GM19463 (cell line): ENCODE measurements around the gene GPN1.
"Not testable (repeated sequence)": the region's sequence is repeated elsewhere in the genome, so short reads cannot be mapped to it uniquely, and the experiment has no call there.

Source experiments
- ATAC-seq: cut with Tn5 transposase; IDR thresholded peaks from one replicate; pipeline ENCODE4 v1.9.1; 2021; ENCODE audit warnings: mild to moderate bottlenecking, moderate library complexity; ENCODE audit not compliant: unreplicated experiment

GPN1 gene

DNA sequence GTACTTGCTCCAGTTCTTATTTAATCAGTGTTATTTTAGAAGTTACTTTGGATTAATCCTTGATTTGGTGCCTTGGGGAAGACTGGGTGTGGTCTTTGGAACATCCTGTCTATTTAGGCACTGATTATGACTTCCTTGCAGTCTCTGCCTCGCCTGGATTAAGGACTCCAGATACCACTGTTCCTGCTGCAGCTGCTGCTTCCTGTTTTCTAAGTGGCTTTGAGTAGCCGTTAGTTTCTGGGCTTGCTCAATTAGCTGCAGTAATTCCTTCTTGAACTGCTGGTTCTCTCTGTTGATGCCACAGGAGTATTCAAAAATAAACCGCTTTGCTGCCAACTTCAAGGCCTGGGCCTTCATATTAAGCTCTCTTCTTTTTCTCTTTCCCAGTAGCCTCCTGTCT lies 1.9 kb upstream of the GPN1 start:
- ATAC-seq, result not testable (repeated sequence)

DNA sequence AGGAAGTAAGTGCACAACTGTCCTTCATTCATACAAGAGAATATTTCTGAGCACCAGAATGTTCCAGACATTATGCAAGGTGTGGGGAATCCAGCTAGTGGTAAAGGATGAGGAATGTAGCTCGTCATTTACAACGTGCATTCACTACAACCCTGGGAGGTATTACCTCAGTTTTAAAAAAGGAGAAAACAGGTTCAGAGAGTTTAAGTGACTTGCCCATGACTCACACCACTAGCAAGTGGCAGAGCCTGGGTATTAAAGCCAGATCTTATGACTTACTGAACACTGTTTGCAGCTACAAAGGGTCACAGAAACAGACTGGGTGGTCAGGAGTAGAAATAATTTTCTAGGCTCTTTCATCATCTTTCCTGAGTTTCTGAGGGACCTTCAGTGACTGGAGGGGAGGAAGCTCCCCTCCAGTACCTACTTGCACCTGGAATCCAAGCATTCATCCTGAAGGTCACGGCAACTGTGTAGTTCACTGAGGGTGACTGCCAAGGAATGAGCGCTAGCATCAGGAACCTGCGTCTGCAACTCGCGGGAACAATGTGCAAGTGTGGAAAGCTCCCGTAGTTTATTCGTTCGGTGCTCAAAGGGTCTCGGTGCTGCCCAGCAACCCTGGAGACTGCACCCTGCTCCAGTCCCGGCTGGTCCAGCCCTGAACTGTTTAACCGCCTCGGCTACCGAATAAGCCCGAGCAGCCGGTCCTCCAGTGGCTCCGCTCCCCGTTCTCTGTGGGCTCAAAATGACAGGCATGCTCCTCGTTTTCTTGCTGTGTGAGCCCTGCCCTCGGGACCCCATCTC lies 685 bp upstream of the GPN1 start:
- ATAC-seq, result peak; percentile 19

DNA sequence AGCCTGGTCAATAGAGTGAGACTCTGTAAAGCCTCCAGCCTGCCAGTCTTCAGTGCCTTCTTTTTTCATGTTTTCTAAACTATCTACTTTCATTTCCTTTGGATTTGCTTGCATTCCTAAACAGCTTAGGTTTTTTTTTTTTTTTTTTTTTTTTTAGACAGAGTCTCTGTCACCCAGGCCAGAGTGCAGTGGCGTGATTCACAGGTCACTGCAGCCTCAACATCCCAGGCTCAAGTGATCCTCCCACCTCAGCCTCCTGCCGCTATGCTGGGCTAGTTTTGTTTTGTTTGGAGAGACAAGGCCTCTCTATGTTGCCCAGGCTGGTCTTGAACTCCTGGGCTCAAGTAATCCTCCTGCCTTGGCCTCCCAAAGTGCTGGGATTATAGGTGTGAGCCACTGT lies 1.4 kb downstream of the GPN1 start:
- not testable (repeated sequence) for ATAC-seq

DNA sequence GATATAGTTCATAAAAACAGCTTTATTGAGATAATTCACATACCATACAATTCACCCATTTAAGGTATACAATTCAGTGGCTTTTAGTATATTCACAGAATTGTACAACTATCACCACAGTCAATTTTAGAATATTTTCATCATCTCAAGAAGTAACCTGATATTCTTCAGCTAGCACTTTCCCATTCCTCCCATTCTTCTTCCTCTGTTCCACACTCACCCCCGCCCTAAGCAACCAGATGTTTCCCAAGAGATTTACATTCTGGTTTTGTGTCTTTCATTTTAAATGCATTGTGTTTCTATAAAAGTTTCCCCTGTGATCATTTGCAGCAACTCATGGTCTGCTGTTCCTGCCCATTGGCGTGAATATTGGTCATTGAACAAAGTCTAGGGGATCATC lies 5.4 kb downstream of the GPN1 start:
- no peak for ATAC-seq

DNA sequence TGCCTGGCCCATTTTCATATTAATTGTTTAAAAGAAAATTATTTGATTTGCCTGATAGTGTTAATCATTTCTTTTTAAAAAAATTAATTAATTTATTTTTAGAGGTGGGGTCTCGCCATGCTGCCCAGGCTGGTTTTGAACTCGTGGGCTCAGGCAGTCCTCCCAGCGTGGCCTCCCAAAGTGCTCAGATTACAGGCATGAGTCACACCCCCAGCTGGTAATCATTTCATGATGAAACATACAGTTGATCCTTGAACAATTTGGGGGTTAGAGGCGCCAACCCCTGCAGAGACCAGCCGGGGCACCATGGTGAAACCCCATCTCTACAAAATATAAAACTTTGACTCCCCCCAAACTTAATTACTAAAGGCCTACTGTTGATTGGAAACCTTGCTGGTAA lies 7.9 kb downstream of the GPN1 start:
- no peak for ATAC-seq

DNA sequence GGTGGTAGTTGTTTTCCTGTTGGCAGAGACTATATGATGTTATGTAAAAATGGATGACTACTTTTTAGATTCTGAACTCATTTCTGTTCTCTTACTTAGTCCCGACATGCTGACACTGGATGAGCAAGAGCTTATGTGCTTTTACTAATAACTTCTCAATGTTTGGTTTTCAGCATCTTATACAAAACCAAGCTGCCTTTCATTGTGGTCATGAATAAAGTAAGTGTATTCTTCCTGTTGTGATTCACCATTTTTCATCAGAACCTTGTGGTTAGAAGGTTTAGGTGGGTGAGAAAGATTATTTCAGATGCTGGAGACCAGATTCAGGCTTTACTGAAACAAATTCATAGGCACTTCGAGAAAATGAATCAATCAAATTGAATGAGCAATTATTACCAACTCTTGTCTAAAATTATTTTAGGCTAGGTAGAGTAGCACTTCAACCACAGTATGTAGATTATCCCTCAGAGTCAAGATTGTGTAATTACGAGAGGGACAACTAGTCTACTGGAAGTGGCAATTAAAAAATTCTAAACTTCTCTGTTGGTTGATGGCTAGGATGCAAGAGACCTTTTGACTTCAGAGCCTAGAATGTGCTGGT lies 9.3 kb downstream of the GPN1 start:
- ATAC-seq, result no peak

DNA sequence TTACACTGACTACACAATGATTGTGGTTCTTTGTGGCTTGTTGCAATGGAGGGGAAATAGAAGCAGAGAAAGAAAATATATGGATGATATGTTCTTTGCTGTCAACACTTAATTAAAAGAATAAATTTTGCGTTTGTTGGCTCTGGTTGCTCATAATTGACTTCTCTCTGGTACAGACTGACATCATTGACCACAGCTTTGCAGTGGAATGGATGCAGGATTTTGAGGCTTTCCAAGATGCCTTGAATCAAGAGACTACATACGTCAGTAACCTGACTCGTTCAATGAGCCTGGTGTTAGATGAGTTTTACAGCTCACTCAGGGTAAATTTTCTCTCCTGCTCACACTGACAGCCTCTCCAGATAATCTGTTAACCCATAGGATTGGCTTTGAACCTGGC lies 9.9 kb downstream of the GPN1 start:
- ATAC-seq, result no peak

DNA sequence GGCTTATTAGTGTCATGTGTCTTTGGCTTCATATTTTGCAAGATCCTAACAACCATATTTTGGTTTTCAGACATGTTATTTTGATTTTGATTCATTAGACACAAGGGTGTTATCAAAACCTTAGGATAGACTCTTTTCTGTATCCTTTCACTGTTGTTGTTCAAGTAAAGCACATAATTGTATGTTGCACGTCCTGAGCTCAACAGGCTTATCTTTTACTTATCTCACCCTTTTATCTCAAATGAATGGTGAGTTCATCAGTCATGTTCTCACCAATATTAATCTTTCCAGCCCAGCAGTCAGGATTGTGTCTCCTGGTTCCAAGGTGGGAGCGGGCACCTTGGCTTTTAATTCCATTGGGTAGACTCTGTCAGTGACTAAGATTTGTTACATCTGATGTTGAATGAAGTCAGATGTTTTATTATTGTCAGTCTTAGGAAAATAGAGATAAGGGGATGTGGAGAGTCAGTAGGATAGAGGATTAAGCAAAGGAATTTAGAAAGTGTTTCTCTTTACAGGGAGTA lies 11.9 kb downstream of the GPN1 start:
- no peak for ATAC-seq

DNA sequence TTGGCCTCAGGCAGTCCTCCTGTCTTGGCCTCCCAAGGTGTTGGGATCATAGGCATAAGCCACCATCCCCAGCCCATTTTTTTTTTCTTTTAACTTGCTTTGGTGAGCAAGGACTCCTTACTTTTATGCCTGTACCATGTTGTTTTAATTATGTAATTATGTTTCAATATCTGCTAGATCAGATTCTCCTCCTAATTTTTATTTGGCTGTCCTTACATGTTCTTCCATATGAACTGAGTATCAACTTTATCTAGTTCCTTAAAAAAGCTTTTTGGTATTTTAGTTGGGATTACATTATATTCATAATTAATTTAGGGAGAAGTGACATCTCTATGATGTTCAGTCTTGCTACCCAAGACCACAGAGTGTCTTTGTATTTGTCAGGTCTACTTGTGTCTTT lies 16.3 kb downstream of the GPN1 start:
- no peak for ATAC-seq

DNA sequence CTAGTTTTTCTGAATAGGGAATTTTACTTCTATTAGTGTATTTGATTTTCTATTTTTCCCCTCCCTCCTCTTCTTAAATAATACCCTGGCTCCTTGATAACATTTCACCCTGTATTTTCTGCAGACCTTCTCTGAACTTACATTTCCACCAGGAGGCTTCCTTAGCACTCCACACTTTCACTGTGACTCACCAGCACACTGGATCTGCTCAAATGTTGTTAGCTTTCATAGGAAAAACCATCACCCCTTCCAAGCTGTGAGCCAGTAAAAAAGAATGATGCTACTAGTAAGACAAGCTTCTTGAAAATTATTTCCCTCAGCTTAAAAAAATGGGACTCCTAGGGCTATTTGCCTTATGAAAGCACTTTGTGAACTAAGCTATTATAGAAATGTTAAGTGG lies 18.4 kb downstream of the GPN1 start:
- no peak for ATAC-seq

DNA sequence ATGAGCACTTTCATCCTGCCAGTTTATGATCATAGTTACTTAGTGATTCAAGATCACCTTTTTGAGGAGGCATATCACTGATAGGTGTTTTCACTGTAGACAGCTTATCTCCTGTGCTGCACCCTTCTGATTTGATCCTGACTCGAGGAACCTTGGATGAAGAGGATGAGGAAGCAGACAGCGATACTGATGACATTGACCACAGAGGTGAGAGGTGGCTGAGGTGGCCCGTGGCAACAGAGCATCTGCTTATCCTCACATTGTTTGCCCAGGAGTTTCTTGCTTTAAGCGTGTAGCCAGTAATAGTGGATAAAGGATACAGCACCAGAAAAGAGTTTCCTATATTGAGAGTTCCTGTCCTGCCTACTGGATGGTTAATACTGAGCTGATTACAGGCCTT lies 18.9 kb downstream of the GPN1 start:
- ATAC-seq, result no peak

DNA sequence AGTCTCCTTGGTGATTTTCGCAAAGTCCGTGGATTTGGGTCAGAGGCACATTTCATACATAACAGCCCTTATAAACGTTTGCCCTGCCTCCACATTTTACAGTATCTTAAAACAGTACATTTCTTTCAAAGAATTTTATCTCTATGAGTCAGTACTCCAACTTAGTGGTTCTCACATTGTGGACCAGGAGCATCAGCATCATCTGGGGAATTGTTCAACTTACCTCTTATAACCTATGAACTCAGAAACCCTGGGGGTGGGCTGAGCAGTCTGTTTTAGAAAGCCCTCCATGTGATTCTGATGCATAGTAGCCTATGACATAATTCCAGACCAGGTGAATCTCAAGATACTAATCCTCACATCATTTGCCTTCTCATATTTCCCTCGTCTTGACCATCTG lies 22.2 kb downstream of the GPN1 start:
- no peak for ATAC-seq

DNA sequence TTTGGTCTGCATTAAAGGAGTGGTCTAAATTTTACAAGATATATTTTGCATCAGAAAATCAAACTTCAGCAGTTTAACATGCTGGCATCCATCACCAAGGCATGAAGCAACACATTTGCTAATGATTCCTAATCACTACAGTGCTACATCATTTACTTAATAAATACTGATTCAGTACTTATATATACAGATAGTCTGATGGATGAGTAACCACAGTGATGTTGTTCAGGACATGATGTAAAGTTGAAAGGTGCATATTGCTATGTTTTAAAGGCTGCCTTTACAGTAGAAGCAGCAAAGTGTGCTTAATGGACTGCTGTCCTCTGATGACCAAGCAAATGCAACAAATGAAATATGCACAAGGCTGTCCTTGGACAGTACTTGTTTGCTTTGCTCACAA lies 23.5 kb downstream of the GPN1 start:
- ATAC-seq, result no peak

DNA sequence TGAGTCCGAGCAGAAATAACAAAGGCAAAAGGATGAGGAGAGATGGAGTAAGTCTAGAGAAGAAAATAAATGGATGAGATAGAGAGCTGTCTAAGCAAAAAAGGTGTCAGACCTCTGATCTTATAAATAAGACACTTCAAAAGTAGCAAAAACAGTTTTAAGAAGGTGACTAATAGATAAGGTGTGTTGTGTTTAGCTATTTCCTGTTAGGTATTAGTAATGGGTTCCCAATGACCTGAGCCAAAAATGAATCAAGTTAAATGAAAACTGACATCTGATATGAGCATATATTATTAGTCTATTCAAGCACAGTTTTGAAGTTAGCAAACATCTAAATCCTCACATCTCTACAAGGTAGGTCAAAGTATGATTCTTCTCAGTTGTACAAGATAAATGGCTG lies 23.9 kb downstream of the GPN1 start:
- ATAC-seq, result no peak

DNA sequence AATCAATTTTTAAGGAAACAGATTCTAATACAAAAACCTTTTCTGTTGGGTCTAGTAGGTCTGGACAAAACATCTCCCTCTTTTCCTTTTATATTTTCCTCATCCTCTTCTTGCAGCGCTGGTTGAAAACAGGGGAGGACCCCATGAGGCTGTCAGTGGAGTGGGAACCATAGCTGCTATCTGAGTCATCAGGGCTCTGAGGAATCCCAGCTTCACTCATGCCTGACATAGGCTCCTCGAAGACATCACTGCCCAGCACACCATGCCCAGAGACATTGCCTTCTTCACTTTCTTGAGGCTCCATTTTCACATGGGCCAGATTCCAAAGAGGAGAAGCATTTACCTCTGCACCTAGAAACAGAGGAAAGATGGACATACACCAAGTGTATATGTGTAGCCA lies 24.5 kb downstream of the GPN1 start:
- ATAC-seq, result no peak

DNA sequence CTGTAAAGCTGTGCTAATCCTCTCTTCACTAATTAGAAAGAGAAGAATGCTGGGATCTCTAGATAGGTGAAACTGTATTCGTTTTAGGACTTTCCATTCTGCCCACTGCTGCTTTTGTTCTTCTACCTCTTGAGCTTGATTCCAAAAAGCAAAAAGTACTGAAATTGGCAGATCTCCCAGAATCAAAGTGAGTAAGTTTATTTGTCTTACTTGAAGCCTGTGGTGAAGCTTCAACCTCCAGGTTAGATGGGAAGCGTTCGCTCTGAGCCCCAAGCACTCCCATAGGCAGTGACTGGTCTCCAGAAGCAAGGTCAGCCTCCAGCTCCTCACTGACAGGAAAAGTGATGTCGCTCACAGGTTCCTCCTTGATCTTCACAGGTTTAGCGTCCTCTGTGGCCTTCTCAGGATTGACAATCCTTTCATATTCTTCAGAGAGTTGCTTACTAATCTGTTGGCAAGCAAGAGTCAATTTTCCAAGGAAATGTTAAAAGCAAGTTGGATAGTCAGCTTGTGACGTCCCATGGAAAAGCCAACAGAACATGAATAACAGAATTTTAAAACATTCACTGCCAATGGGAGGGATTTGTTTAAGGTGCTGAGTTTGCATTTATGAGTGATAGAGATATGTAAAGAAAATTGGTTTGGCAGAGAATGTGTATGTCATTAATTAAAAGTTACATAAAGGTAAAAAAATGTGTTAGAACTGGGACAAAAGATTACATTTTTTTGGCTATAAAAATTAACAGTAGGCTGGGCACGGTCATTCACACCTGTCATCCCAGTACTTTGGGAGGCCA lies 26.5 kb downstream of the GPN1 start:
- no peak for ATAC-seq

DNA sequence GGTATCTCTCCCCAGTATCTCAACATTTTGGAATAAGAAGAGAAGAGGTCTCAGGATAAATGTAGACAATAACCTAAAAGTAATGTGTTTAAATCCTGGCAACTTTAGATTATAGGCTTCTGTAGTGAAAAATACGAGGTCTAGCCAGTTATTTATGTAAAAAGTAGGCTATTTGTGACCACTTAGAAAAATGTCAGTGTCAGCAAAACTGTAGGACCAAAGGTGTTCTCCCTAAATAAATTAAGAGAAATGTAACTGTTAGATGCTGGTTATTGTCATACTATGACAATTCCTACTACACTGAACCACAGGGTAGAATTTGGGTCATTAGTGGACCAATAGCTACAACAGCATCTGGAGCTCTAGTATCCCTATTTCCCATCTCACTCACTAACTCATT lies 32.5 kb downstream of the GPN1 start:
- ATAC-seq, result no peak

DNA sequence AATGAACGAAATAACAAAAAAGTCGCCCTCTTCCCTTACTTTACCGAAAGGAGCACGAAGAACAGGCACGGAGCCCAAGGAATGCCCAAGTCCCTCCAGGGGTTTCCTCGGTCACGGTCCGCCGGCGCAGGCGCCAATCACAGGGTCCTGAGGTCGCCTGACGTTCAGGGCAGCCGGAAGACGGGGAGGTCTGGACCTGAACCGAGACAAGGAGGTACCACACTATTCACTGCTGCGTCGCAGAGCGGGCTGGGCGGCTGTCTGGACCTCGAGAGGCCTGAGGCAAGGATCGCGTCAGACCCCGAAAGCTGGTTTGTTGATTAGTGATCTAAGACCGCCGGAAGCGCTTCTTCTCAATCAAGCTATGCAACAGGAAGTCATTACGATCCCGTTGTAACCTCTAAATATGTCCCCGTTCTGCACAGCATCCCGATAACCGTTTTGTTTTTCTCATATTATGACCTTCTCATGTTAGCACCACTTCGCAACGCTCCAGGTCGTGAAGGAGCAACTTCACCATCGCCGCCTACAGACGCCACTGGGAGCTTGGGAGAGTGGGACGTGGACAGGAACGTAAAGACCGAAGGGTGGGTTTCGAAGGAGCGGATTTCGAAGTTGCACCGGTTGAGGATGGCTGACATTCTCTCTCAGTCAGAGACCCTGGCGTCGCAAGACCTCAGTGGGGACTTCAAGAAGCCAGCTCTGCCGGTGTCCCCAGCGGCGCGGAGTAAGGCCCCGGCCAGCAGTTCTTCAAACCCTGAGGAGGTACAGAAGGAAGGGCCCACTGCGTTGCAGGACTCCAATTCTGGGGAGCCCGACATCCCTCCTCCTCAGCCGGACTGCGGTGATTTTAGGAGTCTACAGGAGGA lies 34.7 kb downstream of the GPN1 start, which contains the start of the genes SLC4A1AP and SUPT7L:
SLC4A1AP (plus strand) TSS at position 605 of the 869 bp plus-strand sequence; CDS start at position 631, 26 bp downstream.
SUPT7L (minus strand) TSS at position 330 of the 869 bp plus-strand sequence. CDS start 1,422 bp downstream, outside the sequence.
- peak; percentile 78 for ATAC-seq

DNA sequence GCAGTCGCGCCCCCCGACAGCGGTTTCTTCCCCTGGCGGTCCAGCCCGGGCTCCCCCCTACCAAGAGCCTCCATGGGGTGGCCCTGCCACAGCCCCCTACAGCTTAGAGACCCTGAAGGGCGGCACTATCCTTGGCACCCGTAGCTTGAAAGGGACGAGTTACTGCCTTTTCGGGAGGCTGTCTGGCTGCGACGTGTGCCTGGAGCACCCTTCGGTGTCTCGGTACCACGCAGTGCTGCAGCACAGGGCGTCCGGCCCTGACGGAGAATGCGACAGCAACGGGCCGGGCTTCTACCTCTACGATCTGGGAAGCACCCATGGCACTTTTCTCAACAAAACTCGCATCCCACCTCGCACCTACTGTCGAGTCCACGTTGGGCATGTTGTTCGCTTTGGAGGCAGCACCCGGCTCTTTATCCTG lies 35.3 kb downstream of the GPN1 start:
- no peak for ATAC-seq

DNA sequence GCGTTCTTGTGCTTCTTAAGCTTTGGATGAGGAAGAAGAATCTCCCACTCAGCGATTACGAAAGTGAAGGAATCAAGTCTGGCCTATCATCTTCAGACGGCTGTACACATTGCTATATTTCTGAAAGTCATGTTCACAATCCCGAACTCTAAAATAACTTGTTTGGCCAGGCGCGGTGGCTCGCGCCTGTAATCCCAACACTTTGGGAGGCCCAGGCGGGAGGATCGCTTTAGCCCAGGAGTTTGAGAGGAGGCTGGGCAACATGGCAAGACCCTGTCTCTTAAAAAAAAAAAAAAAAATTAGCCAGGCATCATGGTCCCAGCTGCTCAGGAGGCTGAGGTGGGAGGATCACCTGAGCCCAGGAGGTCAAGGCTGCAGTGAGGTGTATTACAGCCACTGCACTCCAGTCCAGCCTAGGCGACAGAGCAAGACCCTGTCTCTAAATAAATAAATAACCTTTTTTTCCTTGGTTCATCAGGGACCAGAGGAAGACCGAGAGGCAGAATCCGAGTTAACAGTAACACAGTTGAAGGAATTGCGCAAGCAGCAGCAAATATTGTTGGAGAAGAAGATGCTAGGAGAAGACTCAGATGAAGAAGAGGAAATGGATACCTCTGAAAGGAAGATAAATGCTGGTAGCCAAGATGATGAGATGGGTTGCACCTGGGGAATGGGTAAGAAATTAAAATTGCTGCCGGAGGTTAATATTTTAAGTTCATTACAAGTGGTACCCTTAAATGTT lies 35.9 kb downstream of the GPN1 start:
- ATAC-seq, result no peak
